IgD-negative memory B cell (primary cell): ENCODE results near the gene PLD1. TPM values are rescaled to one million over a fixed set of nuclear protein-coding genes. Genes with fewer than 3 reads are reported as not detected.

Source experiments
- H3K27ac Mint-ChIP-seq, 3 donors: one replicate each; pipeline ENCODE4 v1.8.0; 2020 to 2022; ENCODE audit warnings: mild to moderate bottlenecking in 3 of 3, mixed read lengths in 3 of 3, moderate library complexity in 1 of 3
- H3K27me3 Mint-ChIP-seq: one replicate; pipeline ENCODE4 v1.8.0; 2021; ENCODE audit warnings: mixed read lengths
- H3K36me3 Mint-ChIP-seq: one replicate; pipeline ENCODE4 v1.8.0; 2020; ENCODE audit warnings: mild to moderate bottlenecking, mixed read lengths
- H3K4me1 Mint-ChIP-seq, 3 donors: one replicate each; pipeline ENCODE4 v1.8.0; 2020 to 2022; ENCODE audit warnings: mixed read lengths in 3 of 3, mild to moderate bottlenecking in 1 of 3
- H3K4me3 Mint-ChIP-seq, 4 donors: one replicate each; pipeline ENCODE4 v1.8.0; 2020 to 2022; ENCODE audit warnings: mild to moderate bottlenecking in 4 of 4, mixed read lengths in 4 of 4, moderate library complexity in 3 of 4
- H3K9me3 Mint-ChIP-seq, 3 donors: one replicate each; pipeline ENCODE4 v1.8.0; 2020 to 2021; ENCODE audit warnings: mixed read lengths in 3 of 3, mild to moderate bottlenecking in 1 of 3
- polyA plus RNA-seq: library from polyadenylated mRNA; unstranded; fragments of 300-500 nt; fragmentation: Illumina TruSeq; gene quantifications from one replicate; pipeline ENCODE4 v1.2.3, GENCODE V29; 2021

The PLD1 gene
- polyA plus RNA-seq, 1 donor from 2014 or later, result not detected

DNA sequence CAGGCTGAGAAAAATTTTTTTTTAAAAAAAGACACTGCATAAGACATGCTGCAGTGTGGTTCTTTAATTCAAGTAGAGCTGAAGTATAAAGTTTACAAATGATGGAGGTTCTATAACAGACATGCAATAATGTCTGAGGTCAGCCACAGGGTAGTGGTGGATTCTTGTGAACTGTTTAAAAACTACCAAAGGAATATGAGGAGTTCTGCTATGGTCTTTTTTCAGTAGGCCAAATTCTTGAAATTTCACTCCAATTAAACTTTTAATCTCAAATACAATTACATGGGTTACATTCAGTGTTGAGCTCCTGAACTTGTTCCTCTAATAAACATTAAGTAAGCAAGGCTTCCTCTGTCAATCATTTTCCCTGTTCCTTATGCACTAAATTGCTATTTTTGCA, 122.7 kb downstream of the PLD1 start:
- H3K27ac Mint-ChIP-seq, result no peak overlapping the region
- no peaks in the 10 kb centered on the region for H3K27me3 Mint-ChIP-seq
- peaks cover 3 to 5% (median 5%) of the 10 kb centered on the region in 3 donors for H3K4me1 Mint-ChIP-seq
- H3K9me3 Mint-ChIP-seq, result no peaks in the 10 kb centered on the region
- H3K36me3 Mint-ChIP-seq, result peaks cover 2% of the 10 kb centered on the region
- H3K4me3 Mint-ChIP-seq, result no peak overlapping the region

DNA sequence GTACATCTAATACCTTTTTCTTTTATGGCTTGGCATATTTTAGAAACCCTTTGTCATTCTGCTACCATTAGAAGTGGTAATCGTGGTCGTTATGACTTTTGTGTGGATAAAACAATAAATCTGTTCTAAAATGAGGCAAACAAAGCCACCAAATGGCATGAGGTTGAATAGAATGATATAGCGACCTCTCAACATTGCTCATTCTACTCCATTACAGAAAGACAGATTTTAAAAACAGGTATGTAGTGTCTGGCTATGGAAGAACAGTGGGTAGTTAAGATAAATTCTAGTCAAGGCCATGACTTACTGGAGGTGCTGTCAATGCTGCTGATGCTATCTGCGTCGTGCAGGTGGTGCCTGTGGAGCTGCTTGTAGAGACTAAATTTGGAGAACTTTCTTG, 123.2 kb downstream of the PLD1 start:
- H3K27me3 Mint-ChIP-seq, result no peaks in the 10 kb centered on the region
- peaks cover 3 to 5% (median 5%) of the 10 kb centered on the region in 3 donors for H3K4me1 Mint-ChIP-seq
- no peaks in the 10 kb centered on the region for H3K9me3 Mint-ChIP-seq
- no peak overlapping the region for H3K4me3 Mint-ChIP-seq
- H3K27ac Mint-ChIP-seq, result no peak overlapping the region
- H3K36me3 Mint-ChIP-seq, result peaks cover 2% of the 10 kb centered on the region

DNA sequence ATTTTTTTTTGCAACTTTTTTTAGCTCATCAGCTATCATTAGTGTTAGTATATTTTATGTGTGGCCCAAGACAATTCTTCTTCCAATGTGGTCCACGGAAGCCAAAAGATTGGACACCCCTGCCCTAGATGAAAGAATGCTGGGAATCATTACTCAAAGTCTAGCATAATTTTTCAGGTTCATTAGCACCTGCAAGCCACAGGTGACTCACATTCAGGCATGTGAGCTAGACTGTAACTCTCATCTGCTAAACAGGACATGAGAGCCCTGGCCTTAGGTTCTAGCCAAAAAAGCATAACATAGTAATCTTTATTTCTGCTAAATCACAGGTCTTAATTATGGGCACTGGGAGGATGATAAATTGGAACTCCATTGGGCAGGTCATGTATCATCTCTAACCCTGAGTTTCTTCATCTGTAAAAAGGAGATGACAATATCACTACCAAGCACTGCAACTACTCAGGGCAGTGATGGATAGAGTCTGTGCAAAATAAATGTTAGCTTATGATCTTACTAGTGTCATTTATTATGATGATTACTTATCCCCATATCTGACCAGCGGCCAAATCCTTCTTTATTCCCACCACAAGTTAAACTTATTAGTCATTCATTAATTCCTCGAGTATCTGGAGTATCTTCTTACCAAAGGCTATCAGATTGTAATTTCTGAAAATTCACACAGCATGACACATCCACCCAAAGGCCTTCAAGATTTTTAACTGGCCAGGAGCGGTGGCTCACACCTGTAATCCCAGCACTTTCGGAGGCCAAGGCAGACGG, 125.0 kb downstream of the PLD1 start:
- Mint-ChIP-seq H3K27ac (no peak overlapping the region), H3K9me3 (no peaks in the 10 kb centered on the region), H3K4me3 (no peak overlapping the region), H3K36me3 (peaks cover 1% of the 10 kb centered on the region), H3K4me1 (peaks cover 0 to 4% (median 2%) of the 10 kb centered on the region in 3 donors), H3K27me3 (peaks cover 2% of the 10 kb centered on the region)

DNA sequence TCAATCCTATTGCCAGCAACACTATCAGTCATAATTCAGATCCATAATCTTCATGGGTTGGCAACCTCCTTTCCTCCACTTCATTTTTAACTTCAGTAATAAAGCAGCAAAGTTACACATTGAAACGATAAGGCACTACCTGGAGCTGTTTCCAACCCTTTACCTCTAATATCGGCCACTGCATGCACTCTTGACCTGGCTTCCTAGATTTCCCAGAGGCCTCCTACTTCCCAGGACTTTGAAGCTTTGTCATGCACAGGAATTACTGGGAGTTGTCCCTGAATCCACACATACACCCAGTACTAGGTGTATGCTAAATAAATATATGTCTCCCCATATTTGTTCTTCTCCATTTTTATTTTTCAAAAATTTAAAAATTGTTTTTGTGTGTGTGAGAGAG, 126.1 kb downstream of the PLD1 start:
- peaks cover 2% of the 10 kb centered on the region for H3K27me3 Mint-ChIP-seq
- H3K4me1 Mint-ChIP-seq, result no peaks in the 10 kb centered on the region
- peaks cover 1% of the 10 kb centered on the region for H3K36me3 Mint-ChIP-seq
- H3K27ac Mint-ChIP-seq, result no peak overlapping the region
- no peaks in the 10 kb centered on the region for H3K9me3 Mint-ChIP-seq
- H3K4me3 Mint-ChIP-seq, result no peak overlapping the region

DNA sequence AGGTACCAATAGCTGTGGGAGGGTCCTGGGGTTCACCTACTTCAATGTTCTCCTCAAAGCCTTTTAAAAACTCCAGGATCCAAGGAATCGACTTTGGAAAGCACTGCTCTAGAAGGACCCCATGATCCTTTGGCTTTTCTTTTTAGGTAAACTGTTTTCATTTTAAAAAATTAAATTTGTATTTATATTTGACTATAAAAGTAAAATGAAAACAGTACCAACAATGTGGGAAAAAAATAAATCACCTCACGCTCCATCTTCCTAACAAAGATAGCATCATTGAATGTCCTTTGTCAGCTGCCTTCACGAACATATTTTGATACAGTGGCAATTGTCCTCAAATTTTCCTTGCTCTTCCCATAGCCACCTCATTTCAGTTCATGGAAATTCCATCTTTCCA, 127.5 kb downstream of the PLD1 start:
- Mint-ChIP-seq H3K36me3 (peaks cover 1% of the 10 kb centered on the region), H3K9me3 (no peaks in the 10 kb centered on the region), H3K4me3 (no peak overlapping the region), H3K27me3 (peaks cover 2% of the 10 kb centered on the region), H3K27ac (no peak overlapping the region), H3K4me1 (no peaks in the 10 kb centered on the region)

DNA sequence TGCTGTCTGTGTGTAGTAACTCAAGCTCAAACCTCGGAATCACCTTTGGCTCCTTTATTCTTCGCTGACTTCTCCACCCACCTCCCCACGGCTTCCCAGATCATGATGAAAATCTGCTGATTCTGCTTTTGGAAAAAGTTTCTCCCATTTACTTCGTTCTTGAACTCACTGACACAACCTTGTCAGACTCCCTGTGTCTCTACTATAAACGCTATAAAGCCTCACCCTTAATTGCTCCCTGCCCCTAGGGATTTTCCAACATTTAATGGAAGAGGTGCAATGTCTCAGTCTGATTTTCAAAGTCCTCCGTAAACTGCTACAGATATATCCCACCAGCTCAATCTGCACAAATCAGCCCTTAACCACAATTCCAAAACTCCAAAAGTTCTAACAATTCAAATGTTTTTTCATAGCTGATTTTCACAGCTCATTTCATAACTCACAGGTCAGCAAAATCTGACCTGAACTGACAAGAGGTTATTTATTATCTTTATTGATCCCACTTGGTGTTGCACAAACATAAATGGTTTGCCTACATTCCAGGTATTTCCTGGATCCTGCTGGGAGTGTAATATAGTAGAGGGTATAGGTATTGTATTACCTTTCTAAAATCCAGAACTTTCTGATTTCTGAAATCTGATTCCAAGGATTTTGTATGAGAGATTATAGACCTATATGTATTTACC, 129.4 kb downstream of the PLD1 start:
- no peak overlapping the region for H3K27ac Mint-ChIP-seq
- no peaks in the 10 kb centered on the region for H3K4me1 Mint-ChIP-seq
- peaks cover 2% of the 10 kb centered on the region for H3K27me3 Mint-ChIP-seq
- H3K9me3 Mint-ChIP-seq, result no peaks in the 10 kb centered on the region
- no peak overlapping the region for H3K4me3 Mint-ChIP-seq
- H3K36me3 Mint-ChIP-seq, result peaks cover 1% of the 10 kb centered on the region

DNA sequence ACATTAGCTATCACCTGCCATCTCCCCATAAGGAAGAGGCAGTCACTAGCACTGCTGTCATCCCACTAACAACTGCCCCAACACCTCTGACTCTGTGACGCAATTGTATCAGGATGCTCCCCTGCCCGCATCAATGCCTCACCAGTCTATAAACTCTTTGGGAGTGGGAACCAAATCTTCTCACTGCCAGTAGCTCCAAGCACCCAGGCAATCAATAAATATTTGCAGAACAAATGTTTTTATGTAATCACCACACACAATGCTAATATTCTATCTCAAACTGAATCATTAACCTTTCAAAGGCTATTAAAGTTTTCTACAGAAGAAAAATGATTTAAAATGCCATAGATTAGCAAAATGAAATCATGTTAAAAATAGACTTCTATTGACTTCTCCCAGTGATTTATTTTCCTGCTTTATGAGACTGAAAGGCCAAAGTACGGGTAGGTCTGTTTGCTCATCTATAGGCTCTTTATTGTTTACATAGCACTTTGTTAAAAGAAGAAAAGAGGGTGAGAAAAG, 131.3 kb downstream of the PLD1 start:
- no peaks in the 10 kb centered on the region for H3K9me3 Mint-ChIP-seq
- peaks cover 1% of the 10 kb centered on the region for H3K36me3 Mint-ChIP-seq
- no peak overlapping the region for H3K27ac Mint-ChIP-seq
- H3K4me1 Mint-ChIP-seq, result peaks cover 0 to 1% (median 0%) of the 10 kb centered on the region in 3 donors
- no peak overlapping the region for H3K4me3 Mint-ChIP-seq
- peaks cover 2% of the 10 kb centered on the region for H3K27me3 Mint-ChIP-seq

DNA sequence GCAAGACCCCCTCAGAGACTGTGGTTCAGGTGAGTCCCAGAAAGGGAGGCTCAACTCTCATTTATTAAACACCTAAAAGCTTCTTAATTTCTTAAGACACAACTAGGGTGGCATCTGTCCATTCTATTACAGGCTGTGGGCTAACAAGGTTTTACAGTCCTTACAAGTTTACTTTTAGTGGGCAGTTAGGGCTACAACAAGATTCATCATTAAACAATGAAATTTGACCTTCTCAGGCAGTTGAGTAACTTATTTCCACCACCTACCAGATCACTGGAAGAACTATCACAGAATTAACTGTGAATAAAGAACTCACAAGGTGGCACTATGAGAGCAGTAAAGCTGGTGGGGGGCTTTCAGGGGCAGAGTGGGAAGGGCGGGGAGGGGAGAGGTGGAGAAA, 132.6 kb downstream of the PLD1 start:
- Mint-ChIP-seq H3K27ac (no peak overlapping the region), H3K4me3 (no peak overlapping the region), H3K4me1 (peaks cover 0 to 1% (median 0%) of the 10 kb centered on the region in 3 donors), H3K36me3 (peaks cover 1% of the 10 kb centered on the region), H3K27me3 (peaks cover 2% of the 10 kb centered on the region), H3K9me3 (no peaks in the 10 kb centered on the region)

DNA sequence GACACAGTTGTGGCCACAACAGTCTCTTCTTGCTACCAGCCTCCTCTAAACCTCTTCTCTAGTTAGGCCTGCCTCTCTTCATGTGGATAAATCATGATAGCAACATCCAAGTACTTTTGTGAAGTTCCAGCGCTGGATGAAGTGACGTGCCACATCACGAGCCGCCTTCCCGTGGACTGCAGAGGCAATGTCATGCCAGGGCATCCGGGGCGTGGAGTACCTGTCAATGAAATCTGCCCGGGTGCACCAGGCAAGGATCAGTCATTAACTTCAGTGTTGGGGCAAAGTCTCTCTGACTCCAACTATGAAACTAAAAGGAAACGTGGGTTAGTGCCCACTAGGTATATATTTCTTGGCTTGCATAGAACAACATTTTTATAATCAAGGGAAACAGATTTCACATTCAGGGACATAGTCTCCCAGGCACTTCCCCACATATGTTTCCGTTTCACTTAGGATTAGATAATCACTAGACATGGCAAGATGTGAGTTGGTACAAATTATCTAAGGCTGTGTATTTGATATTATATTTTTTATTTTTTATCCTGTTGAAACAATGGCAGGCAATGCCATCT, 133.6 kb downstream of the PLD1 start:
- H3K4me3 Mint-ChIP-seq, result no peak overlapping the region
- no peaks in the 10 kb centered on the region for H3K27me3 Mint-ChIP-seq
- H3K27ac Mint-ChIP-seq, result peak overlapping the region in 1 of 3 donors; percentile 18
- peaks cover 0 to 1% (median 0%) of the 10 kb centered on the region in 3 donors for H3K4me1 Mint-ChIP-seq
- no peaks in the 10 kb centered on the region for H3K36me3 Mint-ChIP-seq
- H3K9me3 Mint-ChIP-seq, result no peaks in the 10 kb centered on the region

DNA sequence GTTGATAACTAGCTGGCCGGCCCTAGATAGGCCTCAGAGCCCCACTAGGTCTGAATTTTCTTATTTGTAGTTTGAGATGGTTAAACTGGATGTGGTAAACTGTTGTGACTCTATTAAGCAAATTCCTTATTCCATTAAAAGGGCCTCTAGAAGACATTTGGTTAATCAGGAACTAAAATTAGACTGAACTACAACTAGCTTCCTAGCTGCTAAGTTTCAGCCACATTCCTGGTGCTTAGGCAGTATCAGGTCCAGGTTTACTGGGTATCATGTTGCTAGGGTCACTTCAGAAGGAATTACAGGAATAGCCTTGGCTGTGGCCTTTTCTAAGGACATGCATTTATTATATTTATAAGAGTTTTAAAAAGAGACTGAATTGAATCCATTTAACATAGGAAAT, 136.3 kb downstream of the PLD1 start:
- Mint-ChIP-seq H3K4me1 (peaks cover 0 to 1% (median 0%) of the 10 kb centered on the region in 3 donors), H3K36me3 (no peaks in the 10 kb centered on the region), H3K27me3 (peaks cover 1% of the 10 kb centered on the region), H3K27ac (peak overlapping the region in 1 of 3 donors; percentile 31), H3K9me3 (no peaks in the 10 kb centered on the region), H3K4me3 (no peak overlapping the region)

DNA sequence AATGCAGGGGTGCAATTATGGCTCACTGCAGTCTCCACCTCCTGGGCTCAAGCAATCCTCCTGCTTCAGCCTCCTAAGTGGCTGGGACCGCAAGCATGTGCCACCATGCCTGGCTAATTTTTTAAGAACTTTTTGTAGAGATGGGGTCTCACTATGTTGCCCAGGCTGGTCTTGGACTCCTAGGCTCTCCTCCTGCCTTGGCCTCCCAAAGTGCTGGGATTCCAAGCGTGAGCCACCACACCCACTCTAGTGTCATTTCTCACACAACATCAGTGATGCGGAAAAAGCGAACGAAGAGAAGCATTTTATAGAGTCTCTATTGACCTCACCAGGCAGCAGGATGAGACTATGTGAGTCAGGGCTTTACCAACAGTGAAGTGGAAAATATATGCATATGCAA, 137.7 kb downstream of the PLD1 start:
- H3K9me3 Mint-ChIP-seq, result no peaks in the 10 kb centered on the region
- no peaks in the 10 kb centered on the region for H3K36me3 Mint-ChIP-seq
- peaks cover 1% of the 10 kb centered on the region for H3K27me3 Mint-ChIP-seq
- no peak overlapping the region for H3K27ac Mint-ChIP-seq
- no peak overlapping the region for H3K4me3 Mint-ChIP-seq
- H3K4me1 Mint-ChIP-seq, result peaks cover 0 to 1% (median 0%) of the 10 kb centered on the region in 3 donors

DNA sequence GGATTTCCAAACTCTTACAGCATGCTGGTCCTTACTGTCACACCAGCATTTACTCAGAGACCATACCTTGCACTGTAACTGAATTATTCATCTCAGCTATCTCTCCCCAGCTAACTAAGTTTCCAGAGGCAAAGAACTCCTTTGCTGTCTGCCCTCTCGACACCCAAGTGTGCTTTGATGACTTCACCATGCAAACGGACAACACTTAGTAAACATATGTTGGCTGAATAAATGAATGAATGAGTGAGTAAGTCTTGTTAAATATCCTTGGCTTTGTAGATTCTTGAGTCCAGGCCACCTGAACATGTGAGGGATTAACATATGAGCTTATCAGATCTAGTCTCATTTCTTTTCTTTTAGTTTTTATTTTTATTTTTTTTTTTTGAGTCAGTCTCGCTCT, 138.2 kb downstream of the PLD1 start:
- Mint-ChIP-seq H3K4me3 (no peak overlapping the region), H3K36me3 (no peaks in the 10 kb centered on the region), H3K9me3 (no peaks in the 10 kb centered on the region), H3K4me1 (peaks cover 0 to 1% (median 0%) of the 10 kb centered on the region in 3 donors), H3K27me3 (peaks cover 1% of the 10 kb centered on the region), H3K27ac (no peak overlapping the region)

DNA sequence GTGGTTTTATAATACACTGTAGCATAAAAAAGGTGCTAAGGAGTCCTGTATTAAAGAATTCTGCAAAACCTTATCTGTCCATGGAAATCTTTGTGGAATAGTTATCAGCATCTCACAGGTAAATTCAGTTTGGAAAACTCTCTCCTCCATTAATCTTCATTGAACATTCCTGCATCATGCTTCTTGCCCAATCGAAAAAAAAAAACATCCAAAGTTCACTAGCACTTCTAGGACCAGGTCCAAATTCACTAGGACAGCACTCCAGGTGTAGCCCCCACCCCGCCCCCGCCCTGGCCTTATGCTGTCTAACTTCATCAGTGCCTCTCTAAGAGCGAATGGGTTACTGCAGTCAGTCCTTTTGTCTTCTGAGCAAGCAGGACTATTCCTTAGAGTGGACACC, 138.6 kb downstream of the PLD1 start:
- peaks cover 1% of the 10 kb centered on the region for H3K27me3 Mint-ChIP-seq
- no peaks in the 10 kb centered on the region for H3K36me3 Mint-ChIP-seq
- H3K4me3 Mint-ChIP-seq, result no peak overlapping the region
- peaks cover 0 to 1% (median 0%) of the 10 kb centered on the region in 3 donors for H3K4me1 Mint-ChIP-seq
- H3K27ac Mint-ChIP-seq, result no peak overlapping the region
- no peaks in the 10 kb centered on the region for H3K9me3 Mint-ChIP-seq

DNA sequence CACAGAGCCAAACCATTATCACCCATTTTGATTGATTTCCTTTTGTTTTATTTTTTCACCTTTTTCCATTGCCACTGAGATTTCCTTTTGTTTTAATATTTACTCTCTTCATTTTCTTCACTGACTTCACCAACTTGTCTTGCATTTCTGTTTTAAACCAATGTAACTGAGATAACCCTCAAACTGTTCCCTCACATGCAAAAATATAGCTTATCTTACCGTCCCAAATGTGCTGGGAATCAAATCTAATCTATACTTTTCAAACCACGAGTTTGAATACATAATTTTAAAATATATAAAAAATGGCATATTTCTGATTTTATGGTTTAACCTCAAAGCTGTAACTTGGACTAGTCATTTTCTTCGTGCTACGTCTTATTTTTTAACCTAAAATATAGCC, 143.8 kb downstream of the PLD1 start:
- H3K27me3 Mint-ChIP-seq, result peaks cover 1% of the 10 kb centered on the region
- H3K4me1 Mint-ChIP-seq, result no peaks in the 10 kb centered on the region
- H3K4me3 Mint-ChIP-seq, result no peak overlapping the region
- H3K9me3 Mint-ChIP-seq, result no peaks in the 10 kb centered on the region
- no peaks in the 10 kb centered on the region for H3K36me3 Mint-ChIP-seq
- no peak overlapping the region for H3K27ac Mint-ChIP-seq

DNA sequence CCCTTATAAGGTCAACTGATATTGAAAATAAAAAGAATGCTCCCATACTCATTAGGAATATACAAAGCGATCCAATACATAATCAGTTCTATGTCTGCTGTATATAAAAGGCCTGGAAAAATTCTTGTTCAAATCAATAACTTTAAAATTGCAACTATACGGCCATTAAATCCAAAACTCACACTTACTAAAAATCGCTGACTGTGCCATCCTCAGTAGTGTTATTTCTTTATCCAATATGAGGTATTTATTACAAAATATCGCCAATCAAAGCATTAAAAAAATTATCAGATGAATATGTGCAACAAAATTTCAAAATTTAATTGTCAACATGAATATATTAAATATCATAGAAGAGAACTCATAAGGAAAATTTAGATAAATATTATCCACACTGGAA, 146.5 kb downstream of the PLD1 start:
- Mint-ChIP-seq H3K36me3 (no peaks in the 10 kb centered on the region), H3K4me1 (no peaks in the 10 kb centered on the region), H3K27ac (no peak overlapping the region), H3K9me3 (no peaks in the 10 kb centered on the region), H3K27me3 (no peaks in the 10 kb centered on the region), H3K4me3 (no peak overlapping the region)
